Transverse colon (tissue), 4 donors: Measurements from ENCODE around the gene GTPBP10.

Source experiments
- CTCF ChIP-seq, 5 experiments: fragments of 200-600 bp in 3 of 5; fragments of 450-650 bp in 2 of 5; sonication (generic) in 3 of 5; IDR thresholded peaks; 1 replicate in 2 of 5; 2 replicates in 3 of 5; pipeline ENCODE4 v1.5.1; 2016 to 2017; ENCODE audit warnings: antibody characterized with exemption in 5 of 5, inconsistent platforms in 3 of 5, mild to moderate bottlenecking in 2 of 5, moderate library complexity in 1 of 5
- EP300 ChIP-seq: sonication (generic); formaldehyde crosslinking; IDR thresholded peaks from one replicate; pipeline ENCODE4 v1.6.1; 2017; ENCODE audit warnings: antibody characterized with exemption, low read depth
- POLR2A ChIP-seq: fragments of 450-650 bp; IDR thresholded peaks from one replicate; pipeline ENCODE4 v1.6.1; 2016; ENCODE audit warnings: antibody characterized with exemption, mild to moderate bottlenecking, moderate library complexity
- POLR2AphosphoS5 ChIP-seq, 3 donors: sonication (generic); formaldehyde crosslinking; IDR thresholded peaks; one replicate each; pipeline ENCODE4 v1.6.1; 2016; ENCODE audit warnings: antibody characterized with exemption in 3 of 3

GRCh38 chr7:90396420-90396819 is 49.9 kb downstream of the GTPBP10 start:
- no peak for TF ChIP-seq EP300
- no peak for TF ChIP-seq CTCF (IDR thresholded peaks at IDR 0.05)
- TF ChIP-seq POLR2A, result no peak
- no peak for TF ChIP-seq POLR2AphosphoS5 (IDR thresholded peaks at IDR 0.05)
